SK-N-SH treated with all-trans-retinoic acid at 6 μM for 48 hours (cell line): ENCODE measurements around the gene SLC35E4.
A peak's percentile ranks its signal among the peaks of the same experiment; 100 is the strongest.
"Not testable (repeated sequence)": the region's sequence is repeated elsewhere in the genome, so short reads cannot be mapped to it uniquely, and the experiment has no call there.

Source experiments
- ATAC-seq: fragments of 200-7000 bp; cut with Tn5 transposase; 3 replicates; pipeline ENCODE4 v1.9.1; 2020; ENCODE audit warnings: mild to moderate bottlenecking, moderate library complexity
- ARNTL ChIP-seq: fragments of 450-650 bp; formaldehyde crosslinking; IDR thresholded peaks from 2 replicates; pipeline ENCODE4 v1.5.0; 2020; ENCODE audit warnings: low read depth, mild to moderate bottlenecking, moderate library complexity, borderline replicate concordance
- BACH2 ChIP-seq: fragments of 250-450 bp; sonication (Bioruptor Pico); IDR thresholded peaks from 2 replicates; pipeline ENCODE4 v1.9.0; 2021; ENCODE audit warnings: mild to moderate bottlenecking, borderline replicate concordance
- CSRNP3 ChIP-seq: fragments of 250-450 bp; sonication (Bioruptor Pico); IDR thresholded peaks from 2 replicates; pipeline ENCODE4 v1.5.1; 2021; ENCODE audit warnings: mild to moderate bottlenecking, moderate library complexity
- ESRRG ChIP-seq: fragments of 250-450 bp; sonication (Bioruptor Pico); IDR thresholded peaks from 2 replicates; pipeline ENCODE4 v1.6.1; 2021; ENCODE audit warnings: mild to moderate bottlenecking
- GLIS3 ChIP-seq: fragments of 250-450 bp; sonication (Bioruptor Pico); IDR thresholded peaks from 2 replicates; pipeline ENCODE4 v1.5.0; 2020; ENCODE audit warnings: mild to moderate bottlenecking, moderate library complexity
- ISL1 ChIP-seq: fragments of 250-450 bp; sonication (Bioruptor Pico); IDR thresholded peaks from 2 replicates; pipeline ENCODE4 v2.1.2; 2022; ENCODE audit warnings: mild to moderate bottlenecking, moderate library complexity
- OSR1 ChIP-seq: fragments of 250-450 bp; sonication (Bioruptor Pico); IDR thresholded peaks from 2 replicates; pipeline ENCODE4 v1.8.0; 2022; ENCODE audit warnings: moderate library complexity, mild to moderate bottlenecking, inconsistent platforms
- PPARA ChIP-seq: fragments of 250-450 bp; sonication (Bioruptor Pico); IDR thresholded peaks from 2 replicates; pipeline ENCODE4 v1.5.0; 2020; ENCODE audit warnings: mild to moderate bottlenecking, borderline replicate concordance
- SNAI2 ChIP-seq: fragments of 250-450 bp; sonication (Bioruptor Pico); IDR thresholded peaks from 2 replicates; pipeline ENCODE4 v1.5.0; 2020; ENCODE audit warnings: mild to moderate bottlenecking, moderate library complexity
- TCF4 ChIP-seq: fragments of 250-450 bp; sonication (Bioruptor Pico); IDR thresholded peaks from 2 replicates; pipeline ENCODE4 v1.8.0; 2021; ENCODE audit warnings: mild to moderate bottlenecking, moderate library complexity, borderline replicate concordance
- TOX ChIP-seq: fragments of 250-450 bp; sonication (Bioruptor Pico); IDR thresholded peaks from 2 replicates; pipeline ENCODE4 v1.8.0; 2021; ENCODE audit warnings: mild to moderate bottlenecking, moderate library complexity, borderline replicate concordance
- ZC3H10 ChIP-seq: fragments of 250-450 bp; sonication (Bioruptor Pico); IDR thresholded peaks from 2 replicates; pipeline ENCODE4 v1.5.1; 2021; ENCODE audit warnings: mild to moderate bottlenecking, moderate library complexity
- ZFP3 ChIP-seq: fragments of 250-450 bp; sonication (Bioruptor Pico); IDR thresholded peaks from 2 replicates; pipeline ENCODE4 v1.5.0; 2020; ENCODE audit warnings: mild to moderate bottlenecking, moderate library complexity
- ZFP30 ChIP-seq: fragments of 450-650 bp; formaldehyde crosslinking; IDR thresholded peaks from 2 replicates; pipeline ENCODE4 v1.5.0; 2022; ENCODE audit warnings: mild to moderate bottlenecking, moderate library complexity
- ZNF565 ChIP-seq: fragments of 450-650 bp; formaldehyde crosslinking; conservative IDR thresholded peaks from 2 replicates; pipeline ENCODE4 v1.5.0; 2020; ENCODE audit warnings: low read depth, mild to moderate bottlenecking, moderate library complexity
- ZNF8 ChIP-seq: fragments of 450-650 bp; formaldehyde crosslinking; IDR thresholded peaks from 2 replicates; pipeline ENCODE4 v1.5.0; 2020; ENCODE audit warnings: mild to moderate bottlenecking, moderate library complexity
- TF ChIP-seq, protein P1 (sequence below): fragments of 250-450 bp; sonication (Bioruptor Pico); IDR thresholded peaks from 2 replicates; pipeline ENCODE4 v1.5.0; 2020; ENCODE audit warnings: mild to moderate bottlenecking, moderate library complexity
- TF ChIP-seq, protein P2 (sequence below): fragments of 250-450 bp; sonication (Bioruptor Pico); IDR thresholded peaks from 2 replicates; pipeline ENCODE4 v1.5.1; 2020; ENCODE audit warnings: low read depth, mild to moderate bottlenecking, moderate library complexity
- TF ChIP-seq, protein P3 (sequence below): fragments of 250-450 bp; sonication (Bioruptor Pico); IDR thresholded peaks from 2 replicates; pipeline ENCODE4 v1.8.0; 2021; ENCODE audit warnings: low read depth, mild to moderate bottlenecking, moderate library complexity, borderline replicate concordance
- TF ChIP-seq, protein P4 (sequence below): fragments of 250-450 bp; sonication (Bioruptor Pico); IDR thresholded peaks from 2 replicates; pipeline ENCODE4 v1.8.0; 2020; ENCODE audit warnings: mild to moderate bottlenecking, moderate library complexity, borderline replicate concordance

Gene SLC35E4

GRCh38 chr22:30591588-30592359 is 43.8 kb upstream of the SLC35E4 start, which contains the start of gene PES1:
Gene PES1 (minus strand): TSS chr22:30591910. CDS start chr22:30591833, 77 bp downstream.
- peak; percentile 99 for ATAC-seq
- no peak for TF ChIP-seq ARNTL
- no peak for TF ChIP-seq ZFP30
- TF ChIP-seq ZNF8 (CRISPR knock-in tag) = no peak
- no peak for TF ChIP-seq ESRRG (CRISPR knock-in tag)
- TF ChIP-seq CSRNP3 (CRISPR knock-in tag) = no peak
- no peak for TF ChIP-seq BACH2 (CRISPR knock-in tag)
- TF ChIP-seq, protein P1, sequence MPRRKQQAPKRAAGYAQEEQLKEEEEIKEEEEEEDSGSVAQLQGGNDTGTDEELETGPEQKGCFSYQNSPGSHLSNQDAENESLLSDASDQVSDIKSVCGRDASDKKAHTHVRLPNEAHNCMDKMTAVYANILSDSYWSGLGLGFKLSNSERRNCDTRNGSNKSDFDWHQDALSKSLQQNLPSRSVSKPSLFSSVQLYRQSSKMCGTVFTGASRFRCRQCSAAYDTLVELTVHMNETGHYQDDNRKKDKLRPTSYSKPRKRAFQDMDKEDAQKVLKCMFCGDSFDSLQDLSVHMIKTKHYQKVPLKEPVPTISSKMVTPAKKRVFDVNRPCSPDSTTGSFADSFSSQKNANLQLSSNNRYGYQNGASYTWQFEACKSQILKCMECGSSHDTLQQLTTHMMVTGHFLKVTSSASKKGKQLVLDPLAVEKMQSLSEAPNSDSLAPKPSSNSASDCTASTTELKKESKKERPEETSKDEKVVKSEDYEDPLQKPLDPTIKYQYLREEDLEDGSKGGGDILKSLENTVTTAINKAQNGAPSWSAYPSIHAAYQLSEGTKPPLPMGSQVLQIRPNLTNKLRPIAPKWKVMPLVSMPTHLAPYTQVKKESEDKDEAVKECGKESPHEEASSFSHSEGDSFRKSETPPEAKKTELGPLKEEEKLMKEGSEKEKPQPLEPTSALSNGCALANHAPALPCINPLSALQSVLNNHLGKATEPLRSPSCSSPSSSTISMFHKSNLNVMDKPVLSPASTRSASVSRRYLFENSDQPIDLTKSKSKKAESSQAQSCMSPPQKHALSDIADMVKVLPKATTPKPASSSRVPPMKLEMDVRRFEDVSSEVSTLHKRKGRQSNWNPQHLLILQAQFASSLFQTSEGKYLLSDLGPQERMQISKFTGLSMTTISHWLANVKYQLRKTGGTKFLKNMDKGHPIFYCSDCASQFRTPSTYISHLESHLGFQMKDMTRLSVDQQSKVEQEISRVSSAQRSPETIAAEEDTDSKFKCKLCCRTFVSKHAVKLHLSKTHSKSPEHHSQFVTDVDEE (CRISPR knock-in tag) = no peak
- TF ChIP-seq, all 23 proteins: peak for 0

DNA sequence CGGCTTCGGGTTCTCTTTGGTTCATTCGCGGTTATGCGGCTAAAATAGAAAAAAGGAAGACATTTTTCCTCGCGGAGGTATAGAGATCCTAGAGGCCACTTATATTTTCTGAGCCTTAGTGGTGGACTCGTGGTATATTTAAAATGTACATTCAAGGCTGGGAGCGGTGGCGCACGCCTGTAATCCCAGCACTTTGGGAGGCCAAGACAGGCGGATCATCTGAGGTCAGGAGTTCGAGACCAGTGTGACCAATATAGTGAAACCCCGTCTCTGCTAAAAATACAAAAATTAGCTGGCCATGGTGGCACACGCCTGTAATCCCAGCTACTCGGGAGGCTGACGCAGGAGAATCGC is 43.2 kb upstream of the SLC35E4 start:
- ATAC-seq = not testable (repeated sequence)

- TF ChIP-seq TCF4 (CRISPR knock-in tag) = no peak
- no peak for TF ChIP-seq ZC3H10 (CRISPR knock-in tag)
- TF ChIP-seq, protein P2, sequence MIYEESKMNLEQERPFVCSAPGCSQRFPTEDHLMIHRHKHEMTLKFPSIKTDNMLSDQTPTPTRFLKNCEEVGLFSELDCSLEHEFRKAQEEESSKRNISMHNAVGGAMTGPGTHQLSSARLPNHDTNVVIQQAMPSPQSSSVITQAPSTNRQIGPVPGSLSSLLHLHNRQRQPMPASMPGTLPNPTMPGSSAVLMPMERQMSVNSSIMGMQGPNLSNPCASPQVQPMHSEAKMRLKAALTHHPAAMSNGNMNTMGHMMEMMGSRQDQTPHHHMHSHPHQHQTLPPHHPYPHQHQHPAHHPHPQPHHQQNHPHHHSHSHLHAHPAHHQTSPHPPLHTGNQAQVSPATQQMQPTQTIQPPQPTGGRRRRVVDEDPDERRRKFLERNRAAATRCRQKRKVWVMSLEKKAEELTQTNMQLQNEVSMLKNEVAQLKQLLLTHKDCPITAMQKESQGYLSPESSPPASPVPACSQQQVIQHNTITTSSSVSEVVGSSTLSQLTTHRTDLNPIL = no peak
- TF ChIP-seq OSR1 (CRISPR knock-in tag) = no peak
- no peak for TF ChIP-seq BACH2 (CRISPR knock-in tag)
- TF ChIP-seq ZNF8 (CRISPR knock-in tag) = no peak
- no peak for TF ChIP-seq GLIS3
- no peak for TF ChIP-seq ZNF565 (CRISPR knock-in tag)
- TF ChIP-seq ZFP3 = no peak
- TF ChIP-seq PPARA (CRISPR knock-in tag) = no peak
- TF ChIP-seq, protein P3, sequence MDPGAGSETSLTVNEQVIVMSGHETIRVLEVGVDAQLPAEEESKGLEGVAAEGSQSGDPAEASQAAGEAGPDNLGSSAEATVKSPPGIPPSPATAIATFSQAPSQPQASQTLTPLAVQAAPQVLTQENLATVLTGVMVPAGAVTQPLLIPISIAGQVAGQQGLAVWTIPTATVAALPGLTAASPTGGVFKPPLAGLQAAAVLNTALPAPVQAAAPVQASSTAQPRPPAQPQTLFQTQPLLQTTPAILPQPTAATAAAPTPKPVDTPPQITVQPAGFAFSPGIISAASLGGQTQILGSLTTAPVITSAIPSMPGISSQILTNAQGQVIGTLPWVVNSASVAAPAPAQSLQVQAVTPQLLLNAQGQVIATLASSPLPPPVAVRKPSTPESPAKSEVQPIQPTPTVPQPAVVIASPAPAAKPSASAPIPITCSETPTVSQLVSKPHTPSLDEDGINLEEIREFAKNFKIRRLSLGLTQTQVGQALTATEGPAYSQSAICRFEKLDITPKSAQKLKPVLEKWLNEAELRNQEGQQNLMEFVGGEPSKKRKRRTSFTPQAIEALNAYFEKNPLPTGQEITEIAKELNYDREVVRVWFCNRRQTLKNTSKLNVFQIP (CRISPR knock-in tag) = no peak
- TF ChIP-seq ESRRG (CRISPR knock-in tag) = no peak
- TF ChIP-seq, protein P4, sequence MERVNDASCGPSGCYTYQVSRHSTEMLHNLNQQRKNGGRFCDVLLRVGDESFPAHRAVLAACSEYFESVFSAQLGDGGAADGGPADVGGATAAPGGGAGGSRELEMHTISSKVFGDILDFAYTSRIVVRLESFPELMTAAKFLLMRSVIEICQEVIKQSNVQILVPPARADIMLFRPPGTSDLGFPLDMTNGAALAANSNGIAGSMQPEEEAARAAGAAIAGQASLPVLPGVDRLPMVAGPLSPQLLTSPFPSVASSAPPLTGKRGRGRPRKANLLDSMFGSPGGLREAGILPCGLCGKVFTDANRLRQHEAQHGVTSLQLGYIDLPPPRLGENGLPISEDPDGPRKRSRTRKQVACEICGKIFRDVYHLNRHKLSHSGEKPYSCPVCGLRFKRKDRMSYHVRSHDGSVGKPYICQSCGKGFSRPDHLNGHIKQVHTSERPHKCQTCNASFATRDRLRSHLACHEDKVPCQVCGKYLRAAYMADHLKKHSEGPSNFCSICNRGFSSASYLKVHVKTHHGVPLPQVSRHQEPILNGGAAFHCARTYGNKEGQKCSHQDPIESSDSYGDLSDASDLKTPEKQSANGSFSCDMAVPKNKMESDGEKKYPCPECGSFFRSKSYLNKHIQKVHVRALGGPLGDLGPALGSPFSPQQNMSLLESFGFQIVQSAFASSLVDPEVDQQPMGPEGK = no peak
- no peak for TF ChIP-seq SNAI2
- no peak for TF ChIP-seq TOX
- no peak for ATAC-seq
Measured at GRCh38 chr22:30596199-30596598, 39.4 kb upstream of the SLC35E4 start.

- ATAC-seq = no peak
- no peak for TF ChIP-seq ISL1
Measured at GRCh38 chr22:30596886-30597285, 38.7 kb upstream of the SLC35E4 start.
